MM.1S (cell line): Measurements from ENCODE around the gene ZNF366.

Experiments
- CTCF ChIP-seq: fragments of 300-600 bp; sonication (generic); IDR thresholded peaks from 2 replicates; pipeline ENCODE4 v1.5.1; 2016; ENCODE audit warnings: antibody characterized with exemption, low read length, mixed read lengths
- EZH2phosphoT487 ChIP-seq: fragments of 300-600 bp; sonication (generic); IDR thresholded peaks from 2 replicates; pipeline ENCODE4 v1.6.1; 2018; ENCODE audit warnings: antibody characterized with exemption, low read length

- TF ChIP-seq CTCF (no peak), EZH2phosphoT487 (no peak)
Observed at GRCh38 chr5:72554897-72555296, 47.7 kb upstream of the ZNF366 start.
